HL-60 (cell line): Measurements from ENCODE around the gene HDAC9.

ENCODE experiments used
- DNase-seq, 2 experiments: peaks; one replicate each; pipeline ENCODE4 v3.0.0-alpha.2; 2010 to 2020; ENCODE audit warnings: low read depth in 1 of 2, low spot score in 1 of 2
- H3K27ac ChIP-seq: fragments of 250-450 bp; sonication (Bioruptor Pico); replicated peaks from 2 replicates; pipeline ENCODE4 v1.5.1; 2020; ENCODE audit warnings: mild to moderate bottlenecking, moderate library complexity
- H3K27me3 ChIP-seq: fragments of 250-450 bp; sonication (Bioruptor Pico); 2 replicates; pipeline ENCODE4 v1.5.1; 2021; ENCODE audit warnings: mild to moderate bottlenecking, moderate library complexity; ENCODE audit not compliant: insufficient read depth, poor library complexity, severe bottlenecking
- H3K4me3 ChIP-seq: replicated peaks from 2 replicates; pipeline ENCODE4 v1.5.1; 2011; ENCODE audit warnings: mild to moderate bottlenecking, control low read depth, low read length; ENCODE audit not compliant: insufficient read depth
- GABPA ChIP-seq: IDR thresholded peaks from 2 replicates; pipeline ENCODE4 v1.6.1; 2012; ENCODE audit warnings: low read depth
- POLR2AphosphoS5 ChIP-seq: IDR thresholded peaks from 2 replicates; pipeline ENCODE4 v1.6.1; 2012; ENCODE audit warnings: low read depth
- REST ChIP-seq: IDR thresholded peaks from 2 replicates; pipeline ENCODE4 v1.6.1; 2012; ENCODE audit warnings: low read depth; ENCODE audit not compliant: insufficient replicate concordance
- SPI1 ChIP-seq: IDR thresholded peaks from 2 replicates; pipeline ENCODE4 v1.6.1; 2012; ENCODE audit warnings: low read depth, mild to moderate bottlenecking, borderline replicate concordance
- TF ChIP-seq, protein P1 (sequence below): IDR thresholded peaks from one replicate; pipeline ENCODE4 v1.5.1; 2011; ENCODE audit warnings: low read length, control low read depth, inconsistent platforms; ENCODE audit not compliant: insufficient read depth

HDAC9 gene

GRCh38 chr7:18916826-18917225 lies 421.3 kb downstream of the HDAC9 start:
- DNase-seq: no peak
- H3K27me3 ChIP-seq: no peaks in the 10 kb centered on the region
- no peak overlapping the region for H3K27ac ChIP-seq
- no peak overlapping the region for H3K4me3 ChIP-seq
- TF ChIP-seq SPI1 (no peak), GABPA (no peak), POLR2AphosphoS5 (no peak), REST (no peak)
- TF ChIP-seq, protein P1, sequence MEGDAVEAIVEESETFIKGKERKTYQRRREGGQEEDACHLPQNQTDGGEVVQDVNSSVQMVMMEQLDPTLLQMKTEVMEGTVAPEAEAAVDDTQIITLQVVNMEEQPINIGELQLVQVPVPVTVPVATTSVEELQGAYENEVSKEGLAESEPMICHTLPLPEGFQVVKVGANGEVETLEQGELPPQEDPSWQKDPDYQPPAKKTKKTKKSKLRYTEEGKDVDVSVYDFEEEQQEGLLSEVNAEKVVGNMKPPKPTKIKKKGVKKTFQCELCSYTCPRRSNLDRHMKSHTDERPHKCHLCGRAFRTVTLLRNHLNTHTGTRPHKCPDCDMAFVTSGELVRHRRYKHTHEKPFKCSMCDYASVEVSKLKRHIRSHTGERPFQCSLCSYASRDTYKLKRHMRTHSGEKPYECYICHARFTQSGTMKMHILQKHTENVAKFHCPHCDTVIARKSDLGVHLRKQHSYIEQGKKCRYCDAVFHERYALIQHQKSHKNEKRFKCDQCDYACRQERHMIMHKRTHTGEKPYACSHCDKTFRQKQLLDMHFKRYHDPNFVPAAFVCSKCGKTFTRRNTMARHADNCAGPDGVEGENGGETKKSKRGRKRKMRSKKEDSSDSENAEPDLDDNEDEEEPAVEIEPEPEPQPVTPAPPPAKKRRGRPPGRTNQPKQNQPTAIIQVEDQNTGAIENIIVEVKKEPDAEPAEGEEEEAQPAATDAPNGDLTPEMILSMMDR: no peak

- H3K27ac ChIP-seq: no peak overlapping the region
- DNase-seq: no peak
- no peaks in the 10 kb centered on the region for H3K27me3 ChIP-seq
- TF ChIP-seq, protein P1: no peak
- no peak for TF ChIP-seq POLR2AphosphoS5
- no peak for TF ChIP-seq REST
- no peak for TF ChIP-seq GABPA
- no peak for TF ChIP-seq SPI1
- no peak overlapping the region for H3K4me3 ChIP-seq
These were observed 431.6 kb downstream of the HDAC9 start for GRCh38 chr7:18927134-18927533.

GRCh38 chr7:18936265-18936664 lies 440.7 kb downstream of the HDAC9 start:
- no peaks in the 10 kb centered on the region for H3K27me3 ChIP-seq
- TF ChIP-seq POLR2AphosphoS5: no peak
- TF ChIP-seq, protein P1: no peak
- DNase-seq: no peak
- no peak overlapping the region for H3K4me3 ChIP-seq
- no peak overlapping the region for H3K27ac ChIP-seq

DNA sequence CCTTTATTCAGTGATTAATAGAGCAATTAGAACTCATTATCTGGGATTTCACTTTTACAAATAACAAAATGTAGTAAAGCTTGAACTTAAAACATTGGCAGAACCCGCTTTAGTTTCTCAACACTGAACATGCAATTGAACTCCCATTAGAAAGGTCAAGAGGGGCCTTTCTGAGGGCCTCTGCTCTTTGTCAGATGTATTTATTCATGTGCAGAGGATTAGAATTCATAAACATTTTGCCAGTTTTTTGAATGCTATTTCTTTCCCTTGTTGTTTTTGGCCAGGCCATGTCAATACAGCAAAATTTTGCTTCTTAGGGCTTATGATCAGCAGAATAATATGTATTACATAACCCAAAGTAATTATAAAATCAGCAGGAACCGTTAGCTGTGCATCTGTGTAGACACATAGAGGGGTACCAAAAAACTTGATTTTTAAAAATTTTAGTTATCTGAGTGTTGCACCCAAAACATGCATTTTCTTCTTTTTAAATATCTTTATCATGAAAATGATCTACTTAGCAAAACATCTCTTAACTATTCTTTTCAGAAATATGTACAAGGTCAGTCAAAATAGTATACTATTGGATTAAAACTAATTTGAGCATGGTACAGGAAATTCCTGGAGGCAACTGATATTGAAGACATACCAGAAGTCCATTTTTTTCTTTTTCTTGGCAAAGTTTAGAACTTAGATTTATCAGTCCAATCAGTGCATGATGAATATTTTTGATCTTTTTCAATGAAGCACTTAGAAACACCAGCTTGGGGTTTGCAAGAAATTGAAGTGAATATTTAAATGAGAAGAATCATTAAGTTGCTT lies 444.4 kb downstream of the HDAC9 start:
- no peak overlapping the region for H3K27ac ChIP-seq
- H3K27me3 ChIP-seq: no peaks in the 10 kb centered on the region
- no peak for DNase-seq
- TF ChIP-seq GABPA: no peak
- TF ChIP-seq REST: no peak
- TF ChIP-seq, protein P1: no peak
- TF ChIP-seq SPI1: no peak
- no peak for TF ChIP-seq POLR2AphosphoS5
- H3K4me3 ChIP-seq: no peak overlapping the region
